Spinal cord (tissue), 10 donors: ENCODE measurements around the gene COL8A1. TPM values are rescaled to one million over a fixed set of nuclear protein-coding genes. Genes with fewer than 3 reads are reported as not detected.

Source experiments
- DNase-seq, 6 donors: peaks; one replicate each; pipeline versions ENCODE4 v3.0.0 to v3.0.0-alpha.2; 2013 to 2015; ENCODE audit warnings: low spot score in 6 of 6, low read depth in 4 of 6
- H3K27ac ChIP-seq: one replicate; pipeline ENCODE4 v1.5.1; 2013; ENCODE audit warnings: low read depth, low read length, control low read depth
- H3K27me3 ChIP-seq: one replicate; pipeline ENCODE4 v1.6.1; 2013; ENCODE audit warnings: low read length; ENCODE audit not compliant: control insufficient read depth, insufficient read depth
- H3K36me3 ChIP-seq: one replicate; pipeline ENCODE4 v1.6.1; 2013; ENCODE audit warnings: low read length; ENCODE audit not compliant: control insufficient read depth, insufficient read depth
- H3K4me1 ChIP-seq: one replicate; pipeline ENCODE4 v1.6.1; 2013; ENCODE audit warnings: low read length; ENCODE audit not compliant: control insufficient read depth, insufficient read depth
- H3K4me3 ChIP-seq: one replicate; pipeline ENCODE4 v1.5.1; 2013; ENCODE audit warnings: low read depth, low read length, control low read depth
- H3K9me3 ChIP-seq: one replicate; pipeline ENCODE4 v1.6.1; 2013; ENCODE audit warnings: low read length; ENCODE audit not compliant: control insufficient read depth, insufficient read depth
- WGBS: methylation state at CpG from one replicate; pipeline ENCODE4 v1.1.5; 2013; ENCODE audit warnings: missing lambda C conversion rate; ENCODE audit not compliant: insufficient coverage; 5-methylcytosine and 5-hydroxymethylcytosine counted together
- polyA plus RNA-seq, 2 donors: library from polyadenylated mRNA; unstranded; fragments of 120-200 nt; gene quantifications; one replicate each; pipeline ENCODE4 v1.2.1, GENCODE V29; 2013; ENCODE audit not compliant: insufficient read length in 2 of 2
- total RNA-seq, 2 donors: library from RNA; depleted of rRNA in 1 of 2; stranded (reverse); fragments of 120-200 nt in 1 of 2; fragments of >200 nt in 1 of 2; gene quantifications; one replicate each; pipeline versions ENCODE4 v1.2.3 to v1.2.4, GENCODE V29; 2013 to 2014
- donor health status: healthy.

Gene COL8A1
- total and polyA plus RNA-seq, 4 donors, result 3.4 to 200 (median 110) TPM

GRCh38 chr3:99760629-99761028 is 122.2 kb downstream of the COL8A1 start:
- H3K4me1 ChIP-seq, result no peaks in the 10 kb centered on the region
- peak in 1 of 6 donors; percentile 23 for DNase-seq

GRCh38 chr3:99761415-99762165 is 123.2 kb downstream of the COL8A1 start:
- Histone ChIP-seq H3K27me3 (no peaks in the 10 kb centered on the region), H3K27ac (no peak overlapping the region), H3K4me3 (no peak overlapping the region), H3K36me3 (no peaks in the 10 kb centered on the region), H3K4me1 (no peaks in the 10 kb centered on the region), H3K9me3 (no peaks in the 10 kb centered on the region)
- WGBS, result 75% methylated on average over 1 of the region's 8 CpGs
- no peak for DNase-seq

More at GRCh38 chr3:99760629-99761028, 122.2 kb downstream of the COL8A1 start:
- Histone ChIP-seq H3K36me3 (no peaks in the 10 kb centered on the region), H3K27me3 (no peaks in the 10 kb centered on the region), H3K9me3 (no peaks in the 10 kb centered on the region), H3K4me3 (no peak overlapping the region), H3K27ac (no peak overlapping the region)
- WGBS, result 67% methylated on average over 1 of the region's 2 CpGs

- Histone ChIP-seq H3K9me3 (no peaks in the 10 kb centered on the region), H3K4me1 (no peaks in the 10 kb centered on the region), H3K36me3 (no peaks in the 10 kb centered on the region), H3K27ac (no peak overlapping the region), H3K4me3 (no peak overlapping the region), H3K27me3 (no peaks in the 10 kb centered on the region)
- DNase-seq, result no peak
- WGBS, result no CpG with 5 or more reads among the region's 1 CpG
Observed at GRCh38 chr3:99762901-99763300, 124.5 kb downstream of the COL8A1 start.

- H3K4me1 ChIP-seq, result no peaks in the 10 kb centered on the region
- no peak for DNase-seq
- WGBS, result no CpG with 5 or more reads among the region's 5 CpGs
- H3K36me3 ChIP-seq, result no peaks in the 10 kb centered on the region
- no peaks in the 10 kb centered on the region for H3K27me3 ChIP-seq
- no peak overlapping the region for H3K27ac ChIP-seq
- no peaks in the 10 kb centered on the region for H3K9me3 ChIP-seq
- no peak overlapping the region for H3K4me3 ChIP-seq
Observed at GRCh38 chr3:99764377-99764776, 126.0 kb downstream of the COL8A1 start.

GRCh38 chr3:99765042-99765942 is 126.9 kb downstream of the COL8A1 start:
- Histone ChIP-seq H3K9me3 (no peaks in the 10 kb centered on the region), H3K27ac (no peak overlapping the region), H3K36me3 (no peaks in the 10 kb centered on the region), H3K27me3 (no peaks in the 10 kb centered on the region), H3K4me3 (no peak overlapping the region), H3K4me1 (no peaks in the 10 kb centered on the region)
- no peak for DNase-seq
- no CpG with 5 or more reads among the region's 2 CpGs for WGBS

- no peak overlapping the region for H3K4me3 ChIP-seq
- H3K27me3 ChIP-seq, result no peaks in the 10 kb centered on the region
- DNase-seq, result no peak
- no peaks in the 10 kb centered on the region for H3K4me1 ChIP-seq
- no peaks in the 10 kb centered on the region for H3K36me3 ChIP-seq
- WGBS, result no CpG with 5 or more reads among the region's 2 CpGs
- no peak overlapping the region for H3K27ac ChIP-seq
- H3K9me3 ChIP-seq, result no peaks in the 10 kb centered on the region
Observed at GRCh38 chr3:99767291-99767690, 128.9 kb downstream of the COL8A1 start.

GRCh38 chr3:99768126-99768525 is 129.7 kb downstream of the COL8A1 start:
- H3K27ac ChIP-seq, result no peak overlapping the region
- H3K4me3 ChIP-seq, result no peak overlapping the region
- no peaks in the 10 kb centered on the region for H3K9me3 ChIP-seq
- no peak for DNase-seq
- no peaks in the 10 kb centered on the region for H3K36me3 ChIP-seq
- H3K4me1 ChIP-seq, result no peaks in the 10 kb centered on the region
- H3K27me3 ChIP-seq, result no peaks in the 10 kb centered on the region
- no CpG with 5 or more reads among the region's 1 CpG for WGBS

- DNase-seq, result no peak
- H3K36me3 ChIP-seq, result no peaks in the 10 kb centered on the region
- no peaks in the 10 kb centered on the region for H3K9me3 ChIP-seq
- WGBS, result no CpG with 5 or more reads among the region's 2 CpGs
- H3K27ac ChIP-seq, result no peak overlapping the region
- H3K4me3 ChIP-seq, result no peak overlapping the region
- no peaks in the 10 kb centered on the region for H3K27me3 ChIP-seq
- no peaks in the 10 kb centered on the region for H3K4me1 ChIP-seq
Observed at GRCh38 chr3:99768808-99769501, 130.6 kb downstream of the COL8A1 start.

GRCh38 chr3:99772171-99772570 is 133.8 kb downstream of the COL8A1 start:
- Histone ChIP-seq H3K27me3 (no peaks in the 10 kb centered on the region), H3K27ac (no peak overlapping the region), H3K36me3 (no peaks in the 10 kb centered on the region), H3K9me3 (no peaks in the 10 kb centered on the region), H3K4me3 (no peak overlapping the region), H3K4me1 (no peaks in the 10 kb centered on the region)
- no CpG with 5 or more reads among the region's 3 CpGs for WGBS
- DNase-seq, result no peak
